ENCODE data around the gene SPINK13.
A peak's percentile ranks its signal among the peaks of the same experiment; 100 is the strongest.

The SPINK13 gene

DNA sequence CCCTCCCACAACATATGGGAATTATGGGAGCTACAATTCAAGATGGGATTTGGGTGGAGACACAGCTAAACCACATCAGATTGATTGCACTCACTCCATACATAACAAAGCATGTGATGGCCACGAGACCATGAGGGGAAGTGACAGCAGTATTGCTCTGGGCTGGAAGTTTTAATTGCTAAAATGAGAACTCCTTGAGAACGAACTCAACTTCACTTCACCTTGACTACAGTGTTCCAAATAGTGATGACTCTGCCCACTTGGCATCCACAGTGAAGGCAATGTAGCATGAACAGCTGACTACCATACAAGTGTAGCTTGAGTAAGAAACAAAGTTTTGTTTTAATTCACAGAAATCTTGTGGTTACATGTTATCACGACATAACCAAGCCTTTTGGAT is 42.9 kb downstream of the SPINK13 start:
- no peak for DNase-seq (ENCODE audit: low read depth in 2 of 3, low spot score in 1 of 3)

DNA sequence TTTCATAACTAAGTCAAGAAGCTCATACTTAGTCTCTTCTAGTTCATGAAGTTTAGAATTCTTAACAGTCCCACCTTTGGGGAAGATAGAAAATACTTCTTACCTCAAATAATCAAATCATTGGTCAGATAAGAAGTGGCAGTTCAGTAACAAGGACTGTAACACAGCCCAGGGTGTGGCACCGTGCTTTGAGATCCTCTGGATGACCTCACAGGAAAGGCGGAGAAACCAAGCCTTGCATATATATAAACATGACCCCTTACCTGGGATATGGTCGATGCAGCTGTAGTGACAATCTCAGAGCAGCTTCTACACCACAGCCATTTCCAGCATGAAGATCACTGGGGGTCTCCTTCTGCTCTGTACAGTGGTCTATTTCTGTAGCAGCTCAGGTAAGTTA is 43.6 kb downstream of the SPINK13 start, which contains the start of gene SPINK7:
Gene SPINK7, plus strand, starts transcription at position 271 of the 400 bp plus-strand sequence. Its CDS starts 61 bp downstream, at position 332.
- no peak for DNase-seq (ENCODE audit: low read depth in 2 of 3, low spot score in 1 of 3)

DNA sequence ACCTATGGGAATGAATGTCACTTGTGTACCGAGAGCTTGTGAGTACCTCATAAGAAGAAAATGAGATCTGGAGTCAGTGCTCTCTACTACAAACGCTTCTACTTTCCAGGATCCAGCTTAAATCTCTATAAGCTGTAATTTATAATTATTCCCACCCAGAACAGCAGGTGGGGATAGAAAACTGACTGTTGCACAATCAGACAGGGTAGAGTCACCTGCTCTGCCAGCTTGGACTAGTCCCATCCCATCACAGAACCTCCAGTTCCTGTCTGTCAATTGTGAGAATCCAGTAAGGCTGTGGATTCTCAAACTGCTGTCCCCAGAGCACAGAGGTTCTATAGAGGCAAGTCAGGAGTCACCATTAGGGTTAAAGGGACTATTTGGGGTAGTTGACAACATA is 45.6 kb downstream of the SPINK13 start:
- no peak for DNase-seq (ENCODE audit: low read depth in 2 of 3, low spot score in 1 of 3)

DNA sequence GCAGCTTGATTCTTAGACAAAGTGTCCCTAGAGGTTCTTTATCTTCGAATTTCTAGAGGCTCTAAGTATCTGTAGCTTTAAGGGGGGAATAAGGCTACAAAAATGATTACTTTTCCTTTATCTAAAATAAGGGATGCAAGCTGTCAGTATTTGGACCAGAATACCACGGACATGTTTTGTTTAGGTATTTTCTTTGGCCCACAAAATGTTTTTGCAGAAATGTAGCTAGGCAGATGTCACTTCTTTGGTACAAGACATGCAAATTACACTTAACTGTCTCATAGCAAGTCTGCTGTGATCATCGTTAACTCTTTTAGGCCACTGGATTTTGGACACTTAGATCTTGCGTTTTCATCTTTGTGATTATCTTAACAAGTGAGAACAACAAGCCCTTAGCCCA is 46.1 kb downstream of the SPINK13 start:
- DNase-seq (ENCODE audit: low read depth in 2 of 3, low spot score in 1 of 3), result no peak

DNA sequence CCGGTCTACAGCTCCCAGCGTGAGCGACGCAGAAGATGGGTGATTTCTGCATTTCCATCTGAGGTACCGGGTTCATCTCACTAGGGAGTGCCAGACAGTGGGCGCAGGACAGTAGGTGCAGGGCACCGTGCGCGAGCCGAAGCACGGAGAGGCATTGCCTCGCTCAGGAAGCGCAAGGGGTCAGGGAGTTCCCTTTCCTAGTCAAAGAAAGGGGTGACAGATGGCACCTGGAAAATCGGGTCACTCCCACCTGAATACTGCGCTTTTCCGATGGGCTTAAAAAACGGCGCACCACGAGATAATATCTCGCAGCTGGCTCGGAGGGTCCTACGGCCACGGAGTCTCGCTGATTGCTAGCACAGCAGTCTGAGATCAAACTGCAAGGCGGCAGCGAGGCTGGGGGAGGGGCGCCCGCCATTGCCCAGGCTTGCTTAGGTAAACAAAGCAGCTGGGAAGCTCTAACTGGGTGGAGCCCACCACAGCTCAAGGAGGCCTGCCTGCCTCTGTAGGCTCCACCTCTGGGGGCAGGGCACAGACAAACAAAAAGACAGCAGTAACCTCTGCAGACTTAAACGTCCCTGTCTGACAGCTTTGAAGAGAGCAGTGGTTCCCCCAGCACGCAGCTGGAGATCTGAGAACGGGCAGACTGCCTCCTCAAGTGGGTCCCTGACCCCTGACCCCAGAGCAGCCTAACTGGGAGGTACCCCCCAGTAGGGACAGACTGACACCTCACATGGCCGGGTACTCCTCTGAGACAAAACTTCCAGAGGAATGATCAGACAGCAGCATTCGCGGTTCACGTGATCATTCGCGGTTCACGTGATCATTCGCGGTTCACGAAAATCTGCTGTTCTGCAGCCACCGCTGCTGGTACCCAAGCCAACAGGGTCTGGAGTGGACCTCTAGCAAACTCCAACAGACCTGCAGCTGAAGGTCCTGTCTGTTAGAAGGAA is 51.7 kb downstream of the SPINK13 start:
- peak in 2 of 3 donors; percentile 2 to 10 for DNase-seq (ENCODE audit: low read depth in 2 of 3, low spot score in 1 of 3)

DNA sequence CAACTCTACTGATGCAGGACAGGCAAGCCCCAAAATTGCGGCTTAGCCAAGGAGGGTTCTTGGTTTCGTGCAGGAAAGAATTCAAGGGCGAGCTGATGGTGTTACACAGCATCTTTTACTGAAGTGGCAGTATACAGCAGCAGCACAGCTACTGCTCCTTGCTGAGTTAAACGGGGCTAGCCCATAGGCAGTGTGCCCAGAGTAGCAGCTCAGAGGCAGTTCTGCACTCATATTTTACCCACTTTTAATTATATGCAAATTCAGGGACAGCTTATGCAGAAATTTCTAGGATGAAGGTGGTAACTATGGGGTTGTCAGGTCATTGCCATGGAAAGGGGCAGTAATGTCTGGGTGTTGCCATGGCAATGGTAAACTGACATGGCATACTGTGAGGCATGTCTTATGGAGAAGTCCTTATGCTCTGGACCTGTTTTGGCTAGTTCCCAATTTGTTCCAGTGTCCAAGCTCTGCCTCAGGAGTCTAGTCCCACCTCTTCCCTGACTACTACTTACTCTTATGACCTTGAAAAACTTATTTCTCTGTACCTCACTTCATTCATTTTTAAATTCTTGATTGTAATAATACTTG is 64.8 kb downstream of the SPINK13 start:
- DNase-seq (ENCODE audit: low read depth in 2 of 3, low spot score in 1 of 3), result no peak

DNA sequence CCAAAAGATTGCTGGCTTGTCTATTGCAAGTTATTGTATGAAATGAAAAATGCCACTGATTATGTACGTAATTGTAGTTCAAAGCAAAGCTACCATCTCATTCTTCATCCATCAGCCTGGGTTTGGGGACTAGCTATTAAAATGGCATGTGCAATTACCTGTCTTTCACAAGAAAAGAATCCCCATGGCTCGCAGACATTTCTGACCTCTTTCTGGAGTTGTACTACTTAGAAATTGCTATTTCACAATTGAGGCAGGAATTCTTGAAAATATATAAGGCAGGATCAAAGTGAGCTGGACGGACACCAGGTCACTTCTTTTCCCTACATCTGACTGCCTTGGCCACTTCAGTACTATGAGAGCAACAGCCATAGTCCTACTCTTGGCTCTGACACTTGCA is 66.7 kb downstream of the SPINK13 start, which contains the start of gene SPINK9:
Gene SPINK9, plus strand, starts transcription at position 301 of the 400 bp plus-strand sequence. Its CDS starts 55 bp downstream, at position 356.
- no peak for DNase-seq (ENCODE audit: low read depth in 2 of 3, low spot score in 1 of 3)

Measured in stimulated activated CD4-positive, alpha-beta T cell treated with anti-CD3 and anti-CD28 coated beads, Interleukin-12 subunit alpha, Interleukin-12 subunit beta, amount 100 ng/mL, for 48 hours (primary cell).